Retinal pigment epithelial cell (primary cell): ENCODE results near the gene TBCK.

Experiments
- DNase-seq: peaks from one replicate; pipeline ENCODE4 v3.0.0-alpha.2; 2010; ENCODE audit warnings: low read depth
- H3K4me3 ChIP-seq: 2 replicates; pipeline ENCODE4 v1.5.1; 2011; ENCODE audit warnings: mild to moderate bottlenecking, low read length, control low read depth, moderate library complexity
- TF ChIP-seq, protein P1 (sequence below): conservative IDR thresholded peaks from 2 replicates; pipeline ENCODE4 v1.5.1; 2011; ENCODE audit warnings: low read depth, low read length, control low read depth, inconsistent platforms

The TBCK gene

DNA sequence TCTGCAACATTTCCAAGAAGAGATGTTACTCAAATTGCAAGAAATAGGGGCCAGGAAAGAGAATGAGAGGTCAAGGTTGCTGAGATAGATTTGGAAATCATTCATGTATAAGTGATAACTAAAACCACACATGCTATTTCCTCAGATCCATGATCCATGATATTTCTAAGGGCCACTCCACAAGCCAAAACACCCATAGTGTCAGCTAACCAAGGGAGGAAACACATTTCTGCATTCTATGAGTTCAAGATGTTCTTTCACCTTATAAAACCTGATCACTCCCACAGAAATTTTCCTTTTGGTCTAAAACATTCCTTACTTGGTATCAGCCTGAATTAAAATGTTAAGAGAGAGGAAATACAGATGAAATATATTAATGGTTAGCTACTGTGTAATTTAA lies 47.2 kb downstream of the TBCK start:
- DNase-seq = no peak
- H3K4me3 ChIP-seq = no peak overlapping the region
- TF ChIP-seq, protein P1, sequence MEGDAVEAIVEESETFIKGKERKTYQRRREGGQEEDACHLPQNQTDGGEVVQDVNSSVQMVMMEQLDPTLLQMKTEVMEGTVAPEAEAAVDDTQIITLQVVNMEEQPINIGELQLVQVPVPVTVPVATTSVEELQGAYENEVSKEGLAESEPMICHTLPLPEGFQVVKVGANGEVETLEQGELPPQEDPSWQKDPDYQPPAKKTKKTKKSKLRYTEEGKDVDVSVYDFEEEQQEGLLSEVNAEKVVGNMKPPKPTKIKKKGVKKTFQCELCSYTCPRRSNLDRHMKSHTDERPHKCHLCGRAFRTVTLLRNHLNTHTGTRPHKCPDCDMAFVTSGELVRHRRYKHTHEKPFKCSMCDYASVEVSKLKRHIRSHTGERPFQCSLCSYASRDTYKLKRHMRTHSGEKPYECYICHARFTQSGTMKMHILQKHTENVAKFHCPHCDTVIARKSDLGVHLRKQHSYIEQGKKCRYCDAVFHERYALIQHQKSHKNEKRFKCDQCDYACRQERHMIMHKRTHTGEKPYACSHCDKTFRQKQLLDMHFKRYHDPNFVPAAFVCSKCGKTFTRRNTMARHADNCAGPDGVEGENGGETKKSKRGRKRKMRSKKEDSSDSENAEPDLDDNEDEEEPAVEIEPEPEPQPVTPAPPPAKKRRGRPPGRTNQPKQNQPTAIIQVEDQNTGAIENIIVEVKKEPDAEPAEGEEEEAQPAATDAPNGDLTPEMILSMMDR = no peak

GRCh38 chr4:106266201-106266600 lies 49.8 kb downstream of the TBCK start:
- no peak for DNase-seq
- TF ChIP-seq, protein P1 = peak; percentile 65
- H3K4me3 ChIP-seq = no peak overlapping the region

DNA sequence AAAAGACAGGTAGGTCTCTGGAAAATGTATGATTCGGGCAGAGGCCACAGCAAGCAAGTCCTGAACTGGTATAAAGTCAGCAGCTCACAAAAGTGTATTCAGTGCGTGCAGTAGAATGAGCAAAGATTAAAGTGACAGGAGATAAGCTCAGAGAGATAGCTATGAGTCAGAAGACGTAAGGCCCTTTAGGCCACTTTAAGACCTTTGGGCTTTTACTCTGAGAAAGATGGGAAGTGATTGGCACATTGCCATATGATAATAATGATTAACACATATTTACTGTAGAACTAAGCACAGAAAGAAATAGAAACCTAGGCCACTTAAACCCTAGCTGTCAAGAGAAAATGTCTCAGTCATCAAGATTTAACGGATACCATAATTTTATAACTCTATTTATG lies 51.7 kb downstream of the TBCK start:
- DNase-seq = no peak
- H3K4me3 ChIP-seq = no peak overlapping the region
- TF ChIP-seq, protein P1 = no peak

- no peak for DNase-seq
- no peak overlapping the region for H3K4me3 ChIP-seq
- TF ChIP-seq, protein P1 = no peak
Measured at GRCh38 chr4:106263594-106264330, 52.2 kb downstream of the TBCK start.

DNA sequence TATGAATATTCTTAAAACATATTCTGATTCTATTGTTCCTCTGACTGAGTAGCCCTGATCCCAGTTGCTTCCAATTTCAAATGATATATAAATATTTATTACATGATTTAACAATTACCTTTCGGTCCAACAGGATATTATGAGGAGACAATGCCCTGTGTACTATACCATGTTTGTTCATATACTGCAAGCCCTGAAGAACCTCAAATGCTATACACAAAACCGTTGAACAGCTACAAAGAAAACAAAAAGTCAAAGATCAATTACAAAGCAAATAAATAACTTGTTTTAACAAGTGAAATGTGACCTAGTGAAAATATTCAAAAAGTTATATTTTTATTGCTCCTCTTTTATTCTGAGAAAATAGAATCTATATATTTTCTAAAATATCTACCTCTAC lies 54.0 kb downstream of the TBCK start:
- no peak overlapping the region for H3K4me3 ChIP-seq
- TF ChIP-seq, protein P1 = no peak
- no peak for DNase-seq

DNA sequence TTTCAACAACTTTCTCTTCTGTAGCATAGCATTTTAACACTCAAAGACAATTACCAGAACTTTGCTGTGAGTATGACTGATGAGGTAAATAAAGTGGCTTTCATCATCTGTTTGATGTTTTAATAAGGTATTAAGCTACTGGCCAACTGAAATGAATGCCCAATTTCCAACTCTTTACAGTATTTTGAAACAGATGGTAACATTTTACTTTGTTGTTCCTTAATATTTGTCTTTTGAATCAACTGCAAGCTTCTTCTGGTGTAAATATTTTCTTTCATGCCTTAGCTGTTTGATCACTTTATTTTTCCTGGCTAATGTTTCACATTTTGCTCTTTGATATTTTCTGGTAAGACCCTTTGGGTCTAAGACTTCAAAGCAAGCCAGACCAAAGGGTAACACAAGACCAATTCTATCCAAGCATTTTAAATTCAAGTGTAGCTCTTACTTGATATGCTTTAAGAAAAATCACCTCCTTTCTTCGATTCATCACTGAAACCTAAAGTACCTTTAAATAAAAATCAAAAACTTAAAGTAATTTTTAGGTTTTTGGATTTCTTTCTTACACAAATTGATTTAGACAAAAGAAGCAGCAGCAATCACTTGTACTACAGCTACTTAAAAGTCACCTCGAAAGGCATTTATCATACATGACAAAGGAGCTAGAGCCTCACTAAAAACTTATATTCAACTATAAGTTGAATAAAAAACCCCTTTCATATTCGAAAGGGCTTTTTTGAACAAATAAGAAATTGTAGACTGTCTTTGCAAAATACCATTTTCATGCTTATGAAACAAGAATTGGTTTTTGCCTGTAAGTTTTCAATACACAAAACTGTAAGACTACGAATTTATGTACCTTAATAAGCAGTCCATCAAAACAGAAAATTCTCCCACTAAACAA lies 57.6 kb downstream of the TBCK start:
- H3K4me3 ChIP-seq = no peak overlapping the region
- no peak for DNase-seq
- TF ChIP-seq, protein P1 = no peak
